Measurements from ENCODE around the gene RFLNA. TPM values are rescaled to one million over a fixed set of nuclear protein-coding genes. Genes with fewer than 3 reads are reported as not detected.

RFLNA gene
- total RNA-seq, 1 donor from 2014 or later: 36.9 TPM

DNA sequence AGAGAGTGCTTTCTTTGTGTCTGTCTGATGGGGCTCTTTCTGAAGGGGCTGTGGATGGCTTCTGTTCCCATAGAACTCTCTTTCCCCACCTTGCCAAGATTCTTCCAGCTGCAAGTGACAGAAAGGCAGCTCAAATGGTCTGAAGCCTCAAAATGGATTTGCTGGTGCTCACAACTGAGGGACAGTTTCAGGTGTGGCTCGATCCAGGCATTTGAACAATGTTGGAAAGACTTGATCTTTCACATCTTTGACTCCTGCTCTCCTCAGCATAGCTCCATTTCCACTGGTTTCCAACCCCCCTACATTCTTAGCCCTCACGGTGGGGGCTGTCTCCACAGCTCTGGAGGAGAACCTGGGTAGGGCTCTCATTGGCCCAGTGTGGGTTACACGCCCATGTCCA, 15.9 kb downstream of the RFLNA start:
- DNase-seq: no peak
- Mint-ChIP-seq H3K27ac (ENCODE audit: unreplicated experiment) (no peak overlapping the region), H3K4me1 (ENCODE audit: low read depth, unreplicated experiment) (peaks cover 3% of the 10 kb centered on the region), H3K36me3 (ENCODE audit: unreplicated experiment) (peaks cover 5% of the 10 kb centered on the region), H3K9me3 (ENCODE audit: unreplicated experiment) (no peaks in the 10 kb centered on the region), H3K4me3 (ENCODE audit: unreplicated experiment) (no peak overlapping the region), H3K27me3 (ENCODE audit: unreplicated experiment) (peaks cover 2% of the 10 kb centered on the region)
- TF ChIP-seq, protein P1, sequence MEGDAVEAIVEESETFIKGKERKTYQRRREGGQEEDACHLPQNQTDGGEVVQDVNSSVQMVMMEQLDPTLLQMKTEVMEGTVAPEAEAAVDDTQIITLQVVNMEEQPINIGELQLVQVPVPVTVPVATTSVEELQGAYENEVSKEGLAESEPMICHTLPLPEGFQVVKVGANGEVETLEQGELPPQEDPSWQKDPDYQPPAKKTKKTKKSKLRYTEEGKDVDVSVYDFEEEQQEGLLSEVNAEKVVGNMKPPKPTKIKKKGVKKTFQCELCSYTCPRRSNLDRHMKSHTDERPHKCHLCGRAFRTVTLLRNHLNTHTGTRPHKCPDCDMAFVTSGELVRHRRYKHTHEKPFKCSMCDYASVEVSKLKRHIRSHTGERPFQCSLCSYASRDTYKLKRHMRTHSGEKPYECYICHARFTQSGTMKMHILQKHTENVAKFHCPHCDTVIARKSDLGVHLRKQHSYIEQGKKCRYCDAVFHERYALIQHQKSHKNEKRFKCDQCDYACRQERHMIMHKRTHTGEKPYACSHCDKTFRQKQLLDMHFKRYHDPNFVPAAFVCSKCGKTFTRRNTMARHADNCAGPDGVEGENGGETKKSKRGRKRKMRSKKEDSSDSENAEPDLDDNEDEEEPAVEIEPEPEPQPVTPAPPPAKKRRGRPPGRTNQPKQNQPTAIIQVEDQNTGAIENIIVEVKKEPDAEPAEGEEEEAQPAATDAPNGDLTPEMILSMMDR (IDR thresholded peaks at IDR 0.05; ENCODE audit: partially characterized antibody, unreplicated experiment): no peak

DNA sequence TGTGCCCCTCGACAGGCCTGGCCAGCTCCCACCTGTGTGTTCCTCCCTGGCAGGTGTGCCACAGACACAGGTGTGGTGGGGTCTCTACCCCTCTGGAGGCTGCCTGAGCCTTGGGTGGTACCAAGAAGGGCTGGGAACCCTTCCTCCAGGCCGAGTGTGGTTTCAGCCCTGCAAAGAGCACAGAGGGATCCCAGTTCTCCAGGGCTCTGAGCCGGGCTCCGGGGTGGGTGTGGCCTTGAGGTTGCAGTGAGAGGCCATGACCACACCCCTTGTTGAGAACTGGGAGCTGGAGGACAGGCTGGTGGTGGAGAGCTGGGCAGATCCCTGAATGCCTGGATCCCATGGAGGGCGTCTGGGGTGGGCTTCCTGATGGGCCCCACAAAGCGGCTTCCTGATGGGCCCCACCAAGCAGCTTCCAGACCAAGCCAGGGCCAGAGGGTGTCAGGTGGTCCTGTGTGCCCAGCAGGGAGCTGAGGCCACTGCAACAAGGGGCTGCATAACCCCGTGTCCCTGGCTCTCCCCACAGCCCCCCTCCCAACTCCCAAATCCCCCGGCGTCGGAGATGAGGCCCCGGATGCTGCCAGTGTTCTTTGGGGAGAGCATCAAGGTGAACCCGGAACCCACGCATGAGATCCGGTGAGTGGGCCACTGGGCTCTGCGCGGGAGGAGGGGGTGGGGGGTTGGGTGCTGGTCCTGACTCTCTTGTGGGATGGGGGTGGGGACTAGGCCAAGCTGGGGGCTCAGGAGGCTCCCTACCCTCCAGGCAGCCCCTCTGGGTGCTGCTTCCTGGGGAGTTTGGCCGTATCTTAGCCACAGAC, 16.6 kb downstream of the RFLNA start:
- no peak for DNase-seq
- no peak overlapping the region for H3K4me3 Mint-ChIP-seq (ENCODE audit: unreplicated experiment)
- peaks cover 2% of the 10 kb centered on the region for H3K27me3 Mint-ChIP-seq (ENCODE audit: unreplicated experiment)
- peaks cover 7% of the 10 kb centered on the region for H3K4me1 Mint-ChIP-seq (ENCODE audit: low read depth, unreplicated experiment)
- TF ChIP-seq, protein P1 (IDR thresholded peaks at IDR 0.05; ENCODE audit: partially characterized antibody, unreplicated experiment): no peak
- H3K9me3 Mint-ChIP-seq (ENCODE audit: unreplicated experiment): peaks cover 3% of the 10 kb centered on the region
- no peak overlapping the region for H3K27ac Mint-ChIP-seq (ENCODE audit: unreplicated experiment)
- peaks cover 5% of the 10 kb centered on the region for H3K36me3 Mint-ChIP-seq (ENCODE audit: unreplicated experiment)

- peaks cover 5% of the 10 kb centered on the region for H3K36me3 Mint-ChIP-seq (ENCODE audit: unreplicated experiment)
- TF ChIP-seq, protein P1 (IDR thresholded peaks at IDR 0.05; ENCODE audit: partially characterized antibody, unreplicated experiment): no peak
- no peak overlapping the region for H3K4me3 Mint-ChIP-seq (ENCODE audit: unreplicated experiment)
- DNase-seq: no peak
- H3K4me1 Mint-ChIP-seq (ENCODE audit: low read depth, unreplicated experiment): peaks cover 14% of the 10 kb centered on the region
- H3K27ac Mint-ChIP-seq (ENCODE audit: unreplicated experiment): no peak overlapping the region
- peaks cover 4% of the 10 kb centered on the region for H3K27me3 Mint-ChIP-seq (ENCODE audit: unreplicated experiment)
- H3K9me3 Mint-ChIP-seq (ENCODE audit: unreplicated experiment): peaks cover 9% of the 10 kb centered on the region
Measured at GRCh38 chr12:124312601-124313000, 17.7 kb downstream of the RFLNA start.

DNA sequence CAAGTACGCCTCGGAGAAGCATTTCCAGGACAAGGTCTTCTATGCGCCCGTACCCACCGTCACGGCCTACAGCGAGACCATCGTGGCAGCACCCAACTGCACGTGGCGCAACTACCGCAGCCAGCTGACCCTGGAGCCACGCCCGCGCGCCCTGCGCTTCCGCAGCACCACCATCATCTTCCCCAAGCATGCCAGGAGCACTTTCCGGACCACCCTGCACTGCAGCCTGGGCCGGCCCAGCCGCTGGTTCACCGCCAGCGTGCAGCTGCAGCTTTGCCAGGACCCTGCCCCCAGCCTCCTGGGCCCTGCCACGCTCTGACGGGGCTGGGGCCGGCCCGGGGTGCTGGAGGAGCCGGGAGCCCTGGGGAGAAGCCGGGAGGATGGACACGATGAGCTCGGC, 19.3 kb downstream of the RFLNA start:
- Mint-ChIP-seq H3K4me3 (ENCODE audit: unreplicated experiment) (no peak overlapping the region), H3K27me3 (ENCODE audit: unreplicated experiment) (peaks cover 6% of the 10 kb centered on the region), H3K9me3 (ENCODE audit: unreplicated experiment) (peaks cover 19% of the 10 kb centered on the region), H3K27ac (ENCODE audit: unreplicated experiment) (no peak overlapping the region), H3K4me1 (ENCODE audit: low read depth, unreplicated experiment) (peaks cover 20% of the 10 kb centered on the region), H3K36me3 (ENCODE audit: unreplicated experiment) (peaks cover 5% of the 10 kb centered on the region)
- DNase-seq: no peak
- TF ChIP-seq, protein P1 (IDR thresholded peaks at IDR 0.05; ENCODE audit: partially characterized antibody, unreplicated experiment): no peak

DNA sequence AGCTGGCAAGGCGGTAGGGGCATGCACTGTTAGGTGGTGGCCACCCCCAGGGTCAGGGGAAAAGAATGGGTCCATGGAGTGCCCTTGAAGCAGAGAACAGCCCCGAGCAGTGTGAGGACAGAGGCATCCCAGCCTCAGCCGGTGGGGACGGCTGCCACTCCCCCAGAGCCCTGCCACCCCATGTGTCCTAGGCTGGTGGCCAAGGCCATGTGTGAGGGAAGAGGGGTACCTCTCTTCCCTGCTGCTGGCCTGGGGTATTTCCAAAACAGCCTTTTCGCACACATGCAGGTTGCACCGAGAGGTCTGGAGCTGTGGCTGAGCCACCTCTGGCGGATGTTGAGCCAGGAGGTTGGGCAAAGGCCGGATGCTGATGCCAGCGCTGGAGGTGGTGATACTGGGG, 19.9 kb downstream of the RFLNA start:
- peaks cover 5% of the 10 kb centered on the region for H3K36me3 Mint-ChIP-seq (ENCODE audit: unreplicated experiment)
- H3K9me3 Mint-ChIP-seq (ENCODE audit: unreplicated experiment): peaks cover 19% of the 10 kb centered on the region
- H3K4me3 Mint-ChIP-seq (ENCODE audit: unreplicated experiment): no peak overlapping the region
- DNase-seq: no peak
- TF ChIP-seq, protein P1 (IDR thresholded peaks at IDR 0.05; ENCODE audit: partially characterized antibody, unreplicated experiment): no peak
- peaks cover 10% of the 10 kb centered on the region for H3K27me3 Mint-ChIP-seq (ENCODE audit: unreplicated experiment)
- no peak overlapping the region for H3K27ac Mint-ChIP-seq (ENCODE audit: unreplicated experiment)
- H3K4me1 Mint-ChIP-seq (ENCODE audit: low read depth, unreplicated experiment): peaks cover 20% of the 10 kb centered on the region

Data from glutamatergic neuron (in vitro differentiated cells).